H9 (cell line): ENCODE results near the gene EEF1E1. TPM values are rescaled to one million over a fixed set of nuclear protein-coding genes. Genes with fewer than 3 reads are reported as not detected.

ENCODE experiments used
- DNase-seq: peaks from one replicate; pipeline ENCODE4 v3.0.0-alpha.2; 2017
- H2AFZ ChIP-seq: one replicate; pipeline ENCODE4 v1.6.1; 2013; ENCODE audit warnings: mild to moderate bottlenecking, low read length, control low read depth, moderate library complexity
- H2AK5ac ChIP-seq: 2 replicates; pipeline ENCODE4 v1.6.1; 2013; ENCODE audit warnings: low read length, control low read depth, mixed read lengths; ENCODE audit not compliant: insufficient read length
- H2BK120ac ChIP-seq: one replicate; pipeline ENCODE4 v1.6.1; 2013; ENCODE audit warnings: low read depth, mild to moderate bottlenecking, low read length, control low read depth, inconsistent platforms; ENCODE audit not compliant: poor library complexity, severe bottlenecking
- H2BK12ac ChIP-seq: 2 replicates; pipeline ENCODE4 v1.6.1; 2013; ENCODE audit warnings: low read length, control low read depth, mixed read lengths, low read depth; ENCODE audit not compliant: insufficient read length
- H2BK15ac ChIP-seq: 2 replicates; pipeline ENCODE4 v1.6.1; 2013; ENCODE audit warnings: low read depth, low read length, control low read depth
- H2BK20ac ChIP-seq: one replicate; pipeline ENCODE4 v1.6.1; 2013; ENCODE audit warnings: low read depth, mild to moderate bottlenecking, low read length, control low read depth, inconsistent platforms; ENCODE audit not compliant: poor library complexity, severe bottlenecking
- H2BK5ac ChIP-seq: 2 replicates; pipeline ENCODE4 v1.6.1; 2013; ENCODE audit warnings: low read length, control low read depth, mixed read lengths; ENCODE audit not compliant: insufficient read length
- H3K14ac ChIP-seq: 2 replicates; pipeline ENCODE4 v1.6.1; 2013; ENCODE audit warnings: low read length, control low read depth; ENCODE audit not compliant: insufficient read depth
- H3K18ac ChIP-seq: 2 replicates; pipeline ENCODE4 v1.6.1; 2013; ENCODE audit warnings: low read depth, mild to moderate bottlenecking, mixed read lengths, low read length, control low read depth; ENCODE audit not compliant: insufficient read length
- H3K23ac ChIP-seq: 2 replicates; pipeline ENCODE4 v1.6.1; 2013; ENCODE audit warnings: low read length, control low read depth, mixed read lengths, low read depth; ENCODE audit not compliant: insufficient read length
- H3K23me2 ChIP-seq: 2 replicates; pipeline ENCODE4 v1.6.1; 2013; ENCODE audit warnings: low read depth, mild to moderate bottlenecking, mixed read lengths, low read length, control low read depth; ENCODE audit not compliant: insufficient read length, poor library complexity, severe bottlenecking
- H3K27ac ChIP-seq: 2 replicates; pipeline ENCODE4 v1.5.1; 2013; ENCODE audit warnings: low read length, control low read depth, mixed read lengths, low read depth; ENCODE audit not compliant: insufficient read length
- H3K27me3 ChIP-seq: 2 replicates; pipeline ENCODE4 v1.6.1; 2013; ENCODE audit warnings: low read length, control low read depth, inconsistent platforms; ENCODE audit not compliant: insufficient read depth
- H3K4ac ChIP-seq: 2 replicates; pipeline ENCODE4 v1.6.1; 2013; ENCODE audit warnings: low read depth, mild to moderate bottlenecking, control low read depth, inconsistent platforms, low read length, moderate library complexity
- H3K4me1 ChIP-seq: 2 replicates; pipeline ENCODE4 v1.6.1; 2013; ENCODE audit warnings: low read length, control low read depth, inconsistent platforms; ENCODE audit not compliant: insufficient read depth
- H3K4me2 ChIP-seq: 2 replicates; pipeline ENCODE4 v1.6.1; 2013; ENCODE audit warnings: low read length, control low read depth, mixed read lengths; ENCODE audit not compliant: insufficient read length, insufficient read depth
- H3K56ac ChIP-seq: 2 replicates; pipeline ENCODE4 v1.6.1; 2013; ENCODE audit warnings: low read depth, mild to moderate bottlenecking, mixed read lengths, low read length, control low read depth; ENCODE audit not compliant: insufficient read length
- H3K79me1 ChIP-seq: 2 replicates; pipeline ENCODE4 v1.6.1; 2013; ENCODE audit warnings: low read depth, mild to moderate bottlenecking, moderate library complexity, low read length, control low read depth, inconsistent platforms; ENCODE audit not compliant: insufficient read depth, poor library complexity, severe bottlenecking
- H3K79me2 ChIP-seq: 2 replicates; pipeline ENCODE4 v1.6.1; 2013; ENCODE audit warnings: low read length, control low read depth, inconsistent platforms; ENCODE audit not compliant: insufficient read depth
- H3K9ac ChIP-seq: 2 replicates; pipeline ENCODE4 v1.6.1; 2013; ENCODE audit warnings: low read length, control low read depth, mixed read lengths; ENCODE audit not compliant: insufficient read length; ENCODE audit errors: extremely low read depth
- H3K9me3 ChIP-seq: one replicate; pipeline ENCODE4 v1.6.1; 2013; ENCODE audit warnings: low read depth, low read length, inconsistent platforms; ENCODE audit not compliant: control insufficient read depth
- H3T11ph ChIP-seq: one replicate; pipeline ENCODE4 v1.6.1; 2013; ENCODE audit warnings: mild to moderate bottlenecking, low read length, control low read depth, inconsistent platforms
- H4K20me1 ChIP-seq: one replicate; pipeline ENCODE4 v1.6.1; 2013; ENCODE audit not compliant: control insufficient read depth, insufficient read length, insufficient read depth
- H4K5ac ChIP-seq: 2 replicates; pipeline ENCODE4 v1.6.1; 2013; ENCODE audit warnings: low read depth, mild to moderate bottlenecking, mixed read lengths, low read length, control low read depth; ENCODE audit not compliant: insufficient read length
- H4K8ac ChIP-seq: replicated peaks from 2 replicates; pipeline ENCODE4 v1.6.1; 2013; ENCODE audit warnings: low read length, control low read depth, mixed read lengths, low read depth; ENCODE audit not compliant: insufficient read length
- H4K91ac ChIP-seq: 2 replicates; pipeline ENCODE4 v1.6.1; 2013; ENCODE audit warnings: low read depth, mild to moderate bottlenecking, moderate library complexity, mixed read lengths, low read length, control low read depth; ENCODE audit not compliant: insufficient read length
- H3K27ac Mint-ChIP-seq, 3 experiments: 2 replicates in 2 of 3; 3 replicates in 1 of 3; pipeline ENCODE4 v1.8.0; 2020 to 2021; ENCODE audit warnings: mixed read lengths in 3 of 3, mild to moderate bottlenecking in 1 of 3, moderate library complexity in 1 of 3
- H3K27me3 Mint-ChIP-seq: 2 replicates; pipeline ENCODE4 v1.8.0; 2021; ENCODE audit warnings: low read depth, mild to moderate bottlenecking, moderate library complexity, mixed read lengths
- H3K36me3 Mint-ChIP-seq, 3 experiments: 2 replicates in 2 of 3; 3 replicates in 1 of 3; pipeline ENCODE4 v1.8.0; 2020 to 2021; ENCODE audit warnings: low read depth in 3 of 3, mixed read lengths in 3 of 3; ENCODE audit not compliant: insufficient read depth in 1 of 3
- H3K4me1 Mint-ChIP-seq, 2 experiments: 2 replicates each; pipeline ENCODE4 v1.8.0; 2020; ENCODE audit warnings: mixed read lengths in 2 of 2
- H3K4me3 Mint-ChIP-seq, 2 experiments: 2 replicates in 1 of 2; 3 replicates in 1 of 2; pipeline ENCODE4 v1.8.0; 2020 to 2021; ENCODE audit warnings: mild to moderate bottlenecking in 2 of 2, mixed read lengths in 2 of 2, moderate library complexity in 1 of 2
- H3K9me3 Mint-ChIP-seq, 2 experiments: 2 replicates in 1 of 2; 3 replicates in 1 of 2; pipeline ENCODE4 v1.8.0; 2020; ENCODE audit warnings: mild to moderate bottlenecking in 2 of 2, mixed read lengths in 2 of 2, moderate library complexity in 1 of 2
- CTCF ChIP-seq: fragments of 200-600 bp; sonication (generic); conservative IDR thresholded peaks from 3 replicates; pipeline ENCODE4 v1.8.0; 2021; ENCODE audit warnings: antibody characterized with exemption, mild to moderate bottlenecking
- WGBS: extraction: QIAGEN DNeasy Blood & Tissue Kit; methylation state at CpG from one replicate; pipeline ENCODE4 v1.1.7; 2013; ENCODE audit warnings: missing lambda C conversion rate, low lambda C conversion rate, mixed read lengths; ENCODE audit not compliant: insufficient read length; ENCODE audit errors: extremely low coverage; 5-methylcytosine and 5-hydroxymethylcytosine counted together
- total RNA-seq: library from RNA; stranded (reverse); gene quantifications from 2 replicates; pipeline ENCODE4 v1.2.1, GENCODE V29; 2021

Gene EEF1E1
- total RNA-seq, 1 experiment from 2014 or later = 71.8 TPM

- H3K27ac ChIP-seq = no peak overlapping the region
- no peaks in the 10 kb centered on the region for H3K9me3 ChIP-seq
- H3K27me3 ChIP-seq = no peaks in the 10 kb centered on the region
- no peak overlapping the region for H2AFZ ChIP-seq
- Mint-ChIP-seq H3K27me3 (peaks cover 4% of the 10 kb centered on the region; the same call in 1 of the 2 replicates), H3K9me3 (no peaks in the 10 kb centered on the region; a peak in 2 of 5 replicates), H3K4me3 (no peak overlapping the region; a peak in 1 of 5 replicates), H3K4me1 (peaks cover 3 to 5% of the 10 kb centered on the region in 2 experiments; a peak in 3 of 4 replicates), H3K36me3 (peaks cover 0 to 1% (median 0%) of the 10 kb centered on the region in 3 experiments; a peak in 2 of 7 replicates), H3K27ac (no peak overlapping the region)
- H2BK120ac ChIP-seq = no peak overlapping the region
- H3K23me2 ChIP-seq = no peaks in the 10 kb centered on the region
- H3K23ac ChIP-seq = no peak overlapping the region
- H4K8ac ChIP-seq = no peak overlapping the region
- H3K4me1 ChIP-seq = no peaks in the 10 kb centered on the region; the same call in 1 of the 2 replicates
- H3T11ph ChIP-seq = no peak overlapping the region
- no peak overlapping the region for H2BK20ac ChIP-seq
- TF ChIP-seq CTCF = no peak
- H3K56ac ChIP-seq = no peak overlapping the region
- no peak overlapping the region for H2BK5ac ChIP-seq
- no peaks in the 10 kb centered on the region for H3K79me2 ChIP-seq
- WGBS = no CpG with 5 or more reads among the region's 3 CpGs
- H3K14ac ChIP-seq = no peak overlapping the region
- DNase-seq = no peak
- no peak overlapping the region for H3K18ac ChIP-seq
- no peaks in the 10 kb centered on the region for H4K20me1 ChIP-seq
- H2AK5ac ChIP-seq = no peak overlapping the region
- H3K4ac ChIP-seq = no peak overlapping the region
- H4K5ac ChIP-seq = no peak overlapping the region
- no peak overlapping the region for H3K9ac ChIP-seq
- H2BK12ac ChIP-seq = no peak overlapping the region
- no peaks in the 10 kb centered on the region for H3K79me1 ChIP-seq
- no peak overlapping the region for H4K91ac ChIP-seq
- H3K4me2 ChIP-seq = no peak overlapping the region
- H2BK15ac ChIP-seq = no peak overlapping the region
These were observed 32.9 kb upstream of the EEF1E1 start for GRCh38 chr6:8135276-8135675.
